Measurements from ENCODE around the gene OR9G1.

DNA sequence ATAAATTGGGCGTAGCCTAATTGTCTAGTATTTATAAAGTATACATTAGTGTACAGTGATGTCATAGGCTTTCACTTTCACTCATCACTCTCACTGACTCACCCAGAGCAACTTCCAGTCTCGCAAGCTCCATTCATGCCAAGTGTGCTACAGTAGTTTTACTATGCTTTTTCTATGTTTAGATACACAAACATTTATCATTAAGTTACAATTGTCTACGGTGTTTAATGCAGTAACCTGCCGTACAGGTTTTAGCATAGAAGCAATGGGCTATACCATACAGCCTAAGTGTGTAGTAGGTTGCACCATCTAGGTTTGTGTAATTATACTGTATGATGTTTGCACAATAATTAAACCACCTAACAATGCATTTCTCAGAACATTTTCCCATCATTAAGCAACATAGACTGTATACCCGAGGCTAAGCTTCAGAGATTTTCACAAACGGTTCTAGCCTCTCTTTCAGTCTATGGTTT lies 17.5 kb downstream of the OR9G1 start:
- TF ChIP-seq, protein P1, sequence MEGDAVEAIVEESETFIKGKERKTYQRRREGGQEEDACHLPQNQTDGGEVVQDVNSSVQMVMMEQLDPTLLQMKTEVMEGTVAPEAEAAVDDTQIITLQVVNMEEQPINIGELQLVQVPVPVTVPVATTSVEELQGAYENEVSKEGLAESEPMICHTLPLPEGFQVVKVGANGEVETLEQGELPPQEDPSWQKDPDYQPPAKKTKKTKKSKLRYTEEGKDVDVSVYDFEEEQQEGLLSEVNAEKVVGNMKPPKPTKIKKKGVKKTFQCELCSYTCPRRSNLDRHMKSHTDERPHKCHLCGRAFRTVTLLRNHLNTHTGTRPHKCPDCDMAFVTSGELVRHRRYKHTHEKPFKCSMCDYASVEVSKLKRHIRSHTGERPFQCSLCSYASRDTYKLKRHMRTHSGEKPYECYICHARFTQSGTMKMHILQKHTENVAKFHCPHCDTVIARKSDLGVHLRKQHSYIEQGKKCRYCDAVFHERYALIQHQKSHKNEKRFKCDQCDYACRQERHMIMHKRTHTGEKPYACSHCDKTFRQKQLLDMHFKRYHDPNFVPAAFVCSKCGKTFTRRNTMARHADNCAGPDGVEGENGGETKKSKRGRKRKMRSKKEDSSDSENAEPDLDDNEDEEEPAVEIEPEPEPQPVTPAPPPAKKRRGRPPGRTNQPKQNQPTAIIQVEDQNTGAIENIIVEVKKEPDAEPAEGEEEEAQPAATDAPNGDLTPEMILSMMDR (conservative IDR thresholded peaks at IDR 0.05; ENCODE audit: low read length), result no peak
- no peak for TF ChIP-seq EZH2phosphoT487 (IDR thresholded peaks at IDR 0.05; ENCODE audit: borderline replicate concordance)

Measured in Loucy (cell line).